GM23338 (cell line): ENCODE data around the gene PTRH1. TPM values are rescaled to one million over a fixed set of nuclear protein-coding genes. Genes with fewer than 3 reads are reported as not detected.

Experiments
- ATAC-seq: fragments of 200-7000 bp; cut with Tn5 transposase; 3 replicates; pipeline ENCODE4 v1.9.1; 2020
- DNase-seq: peaks from one replicate; pipeline ENCODE4 v3.0.0-alpha.2; 2015; ENCODE audit warnings: low spot score
- H2AFZ ChIP-seq: fragments of 200-600 bp; sonication (generic); 2 replicates; pipeline ENCODE4 v1.8.0; 2016; ENCODE audit warnings: antibody characterized with exemption, mild to moderate bottlenecking, moderate library complexity
- H3F3A ChIP-seq: fragments of 200-600 bp; sonication (generic); replicated peaks from 2 replicates; pipeline ENCODE4 v1.8.0; 2017; ENCODE audit warnings: antibody characterized with exemption, mixed run types, low read depth
- H3K27ac ChIP-seq: fragments of 200-600 bp; sonication (generic); 2 replicates; pipeline ENCODE4 v1.6.1; 2016; ENCODE audit warnings: low read depth
- H3K27me3 ChIP-seq: fragments of 200-600 bp; sonication (generic); 2 replicates; pipeline ENCODE4 v1.8.0; 2016; ENCODE audit warnings: mild to moderate bottlenecking, mixed run types, moderate library complexity; ENCODE audit not compliant: insufficient read depth
- H3K36me3 ChIP-seq: fragments of 200-600 bp; sonication (generic); 2 replicates; pipeline ENCODE4 v1.8.0; 2016; ENCODE audit warnings: mild to moderate bottlenecking; ENCODE audit not compliant: insufficient read depth
- H3K4me1 ChIP-seq: fragments of 200-600 bp; sonication (generic); 2 replicates; pipeline ENCODE4 v1.8.0; 2016; ENCODE audit warnings: mild to moderate bottlenecking, moderate library complexity; ENCODE audit not compliant: insufficient read depth
- H3K4me2 ChIP-seq: fragments of 200-600 bp; sonication (generic); 2 replicates; pipeline ENCODE4 v1.7.1; 2017; ENCODE audit warnings: mixed run types
- H3K4me3 ChIP-seq: fragments of 200-600 bp; sonication (generic); 2 replicates; pipeline ENCODE4 v1.6.1; 2016; ENCODE audit warnings: mixed run types
- H3K79me2 ChIP-seq: fragments of 200-600 bp; sonication (generic); replicated peaks from 2 replicates; pipeline ENCODE4 v1.8.0; 2017; ENCODE audit warnings: mild to moderate bottlenecking; ENCODE audit not compliant: insufficient read depth
- H3K9me2 ChIP-seq: fragments of 200-600 bp; sonication (generic); 2 replicates; pipeline ENCODE4 v1.8.0; 2017; ENCODE audit not compliant: insufficient read depth
- H4K20me1 ChIP-seq: fragments of 200-600 bp; sonication (generic); replicated peaks from 2 replicates; pipeline ENCODE4 v1.8.0; 2017; ENCODE audit warnings: mild to moderate bottlenecking; ENCODE audit not compliant: insufficient read depth
- H3K27ac Mint-ChIP-seq: 2 replicates; pipeline ENCODE4 v1.8.0; 2020; ENCODE audit warnings: inconsistent platforms, mild to moderate bottlenecking, moderate library complexity, mixed read lengths
- H3K27me3 Mint-ChIP-seq: 3 replicates; pipeline ENCODE4 v1.8.0; 2022; ENCODE audit warnings: low read depth, mild to moderate bottlenecking, moderate library complexity, mixed read lengths, inconsistent platforms; ENCODE audit not compliant: insufficient read depth, poor library complexity
- H3K36me3 Mint-ChIP-seq: 3 replicates; pipeline ENCODE4 v1.8.0; 2021; ENCODE audit warnings: low read depth, mild to moderate bottlenecking, inconsistent platforms, moderate library complexity, mixed read lengths
- H3K4me1 Mint-ChIP-seq: 3 replicates; pipeline ENCODE4 v1.8.0; 2020; ENCODE audit warnings: mild to moderate bottlenecking, inconsistent platforms, mixed read lengths
- H3K4me3 Mint-ChIP-seq: 3 replicates; pipeline ENCODE4 v1.8.0; 2021; ENCODE audit warnings: moderate library complexity, mild to moderate bottlenecking, inconsistent platforms, mixed read lengths
- H3K9me3 Mint-ChIP-seq: 3 replicates; pipeline ENCODE4 v1.8.0; 2020; ENCODE audit warnings: moderate library complexity, mild to moderate bottlenecking, inconsistent platforms, mixed read lengths
- CREB1 ChIP-seq: fragments of 250-450 bp; sonication (Bioruptor Pico); IDR thresholded peaks from 2 replicates; pipeline ENCODE4 v1.5.0; 2020; ENCODE audit warnings: low read depth, mild to moderate bottlenecking, moderate library complexity
- CTCF ChIP-seq, 2 experiments: fragments of 200-600 bp in 1 of 2; sonication (generic) in 1 of 2; conservative IDR thresholded peaks; 2 replicates each; pipeline versions ENCODE4 v1.5.1 to v1.6.1; 2016 to 2017; ENCODE audit warnings: antibody characterized with exemption in 2 of 2, low read depth in 2 of 2, mild to moderate bottlenecking in 2 of 2, moderate library complexity in 1 of 2
- ETS1 ChIP-seq: IDR thresholded peaks from 2 replicates; pipeline ENCODE4 v1.6.1; 2016; ENCODE audit warnings: antibody characterized with exemption
- EZH2 ChIP-seq: fragments of 200-600 bp; sonication (generic); IDR thresholded peaks from one replicate; pipeline ENCODE4 v1.8.0; 2017; ENCODE audit warnings: antibody characterized with exemption, mild to moderate bottlenecking, low read depth; ENCODE audit not compliant: unreplicated experiment
- EZH2phosphoT487 ChIP-seq: fragments of 200-600 bp; sonication (generic); IDR thresholded peaks from one replicate; pipeline ENCODE4 v1.8.1; 2018; ENCODE audit warnings: antibody characterized with exemption; ENCODE audit not compliant: unreplicated experiment
- JUNB ChIP-seq: IDR thresholded peaks from one replicate; pipeline ENCODE4 v1.6.1; 2016; ENCODE audit warnings: antibody characterized with exemption; ENCODE audit not compliant: unreplicated experiment
- NANOG ChIP-seq: IDR thresholded peaks from 2 replicates; pipeline ENCODE4 v1.6.1; 2016; ENCODE audit warnings: antibody characterized with exemption, borderline replicate concordance
- POLR2AphosphoS5 ChIP-seq: IDR thresholded peaks from 2 replicates; pipeline ENCODE4 v1.6.1; 2016; ENCODE audit warnings: antibody characterized with exemption, low read depth
- REST ChIP-seq: IDR thresholded peaks from one replicate; pipeline ENCODE4 v1.6.1; 2018; ENCODE audit warnings: antibody characterized with exemption; ENCODE audit not compliant: unreplicated experiment
- STAT1 ChIP-seq: IDR thresholded peaks from one replicate; pipeline ENCODE4 v1.6.1; 2016; ENCODE audit warnings: antibody characterized with exemption; ENCODE audit not compliant: unreplicated experiment
- ZNF114 ChIP-seq: fragments of 250-450 bp; sonication (Bioruptor Pico); IDR thresholded peaks from 2 replicates; pipeline ENCODE4 v1.5.0; 2020; ENCODE audit warnings: mild to moderate bottlenecking, moderate library complexity
- ZNF331 ChIP-seq: fragments of 250-450 bp; sonication (Bioruptor Pico); IDR thresholded peaks from 2 replicates; pipeline ENCODE4 v1.5.0; 2020; ENCODE audit warnings: low read depth, mild to moderate bottlenecking, moderate library complexity
- ZNF462 ChIP-seq: fragments of 250-450 bp; sonication (Bioruptor Pico); IDR thresholded peaks from 2 replicates; pipeline ENCODE4 v1.5.0; 2020; ENCODE audit warnings: mild to moderate bottlenecking, moderate library complexity
- polyA plus RNA-seq: library from polyadenylated mRNA; unstranded; fragments of >200 nt; fragmentation: Nextera tagmentation; extraction: Ambion mirVana; gene quantifications from 2 replicates; pipeline ENCODE4 v1.2.1, GENCODE V29; 2016
- total RNA-seq: library from RNA; depleted of rRNA; stranded (reverse); fragments of >200 nt; shearing (Covaris generic); gene quantifications from 2 replicates; pipeline ENCODE4 v1.2.3, GENCODE V29; 2014

The PTRH1 gene
- total and polyA plus RNA-seq, 2 experiments from 2014 or later: 15.1 to 18.6 TPM

GRCh38 chr9:127676638-127677037 lies 38.8 kb downstream of the PTRH1 start:
- H3K9me2 ChIP-seq: no peaks in the 10 kb centered on the region
- H3K27ac Mint-ChIP-seq: no peak overlapping the region
- no peak overlapping the region for H3K27ac ChIP-seq
- TF ChIP-seq ZNF114 (CRISPR knock-in tag): no peak
- no peak for TF ChIP-seq ZNF462 (CRISPR knock-in tag)
- TF ChIP-seq STAT1: no peak
- TF ChIP-seq POLR2AphosphoS5: no peak
- no peak for TF ChIP-seq EZH2
- no peak for TF ChIP-seq NANOG
- TF ChIP-seq REST: no peak
- no peak for TF ChIP-seq ZNF331 (CRISPR knock-in tag)
- no peak for TF ChIP-seq CREB1 (CRISPR knock-in tag)
- no peak for TF ChIP-seq ETS1
- no peak for TF ChIP-seq JUNB
- TF ChIP-seq EZH2phosphoT487: no peak
- no peak for TF ChIP-seq CTCF (conservative IDR thresholded peaks at IDR 0.05; ENCODE audit: low read depth in 2 of 2)
- H2AFZ ChIP-seq: no peak overlapping the region
- no peak overlapping the region for H3K4me2 ChIP-seq
- no peak overlapping the region for H3K4me3 ChIP-seq
- H3K27me3 Mint-ChIP-seq: no peaks in the 10 kb centered on the region
- H4K20me1 ChIP-seq: no peaks in the 10 kb centered on the region; the same call in 1 of the 2 replicates
- H3K36me3 Mint-ChIP-seq: peaks cover 28% of the 10 kb centered on the region; the same call in 2 of the 3 replicates
- H3K27me3 ChIP-seq: no peaks in the 10 kb centered on the region
- no peaks in the 10 kb centered on the region for H3K4me1 ChIP-seq
- no peak overlapping the region for H3K4me3 Mint-ChIP-seq
- no peak for DNase-seq
- no peaks in the 10 kb centered on the region for H3K79me2 ChIP-seq
- no peaks in the 10 kb centered on the region for H3K9me3 Mint-ChIP-seq
- no peak for ATAC-seq
- H3F3A ChIP-seq: no peaks in the 10 kb centered on the region
- H3K4me1 Mint-ChIP-seq: no peaks in the 10 kb centered on the region
- H3K36me3 ChIP-seq: peaks cover 13% of the 10 kb centered on the region
